IMR-90 (cell line): ENCODE data around the gene LYVE1. TPM values are rescaled to one million over a fixed set of nuclear protein-coding genes. Genes with fewer than 3 reads are reported as not detected.

Source experiments
- ATAC-seq: fragments of 200-7000 bp; cut with Tn5 transposase; 2 replicates; pipeline ENCODE4 v1.9.1; 2020; ENCODE audit warnings: low read depth, mild to moderate bottlenecking, moderate library complexity
- BruUV-seq: library from RNA; stranded (reverse); fragments of 400-500 nt; replicated peaks from 2 replicates; lab custom pipeline; 2021; lab: Mats Ljungman, UMichigan
- CTCF ChIA-PET: fragments of 300-600 bp; formaldehyde crosslinking; extraction: SDS; loops from one replicate; lab custom pipeline; 2021; ENCODE audit warnings: antibody characterized with exemption; lab: Yijun Ruan, JAX
- POLR2A ChIA-PET: fragments of 300-600 bp; sonication (Branson Sonifier 250); formaldehyde crosslinking; loops from one replicate; lab custom pipeline; 2022; ENCODE audit warnings: antibody characterized with exemption; ENCODE audit not compliant: unreplicated experiment; lab: Charles Lee
- DNase-seq: peaks from one replicate; pipeline ENCODE4 v3.0.0; 2013
- H2AFZ ChIP-seq: replicated peaks from 2 replicates; pipeline ENCODE3; 2013; ENCODE audit warnings: low read length, mild to moderate bottlenecking; ENCODE audit not compliant: poor library complexity
- H2AK5ac ChIP-seq: 2 replicates; pipeline ENCODE4 v1.6.1; 2013; ENCODE audit warnings: low read depth, low read length, inconsistent platforms
- H2AK9ac ChIP-seq: replicated peaks from 2 replicates; pipeline ENCODE3; 2013; ENCODE audit warnings: mild to moderate bottlenecking, low read depth, low read length, moderate library complexity; ENCODE audit not compliant: poor library complexity
- H2BK120ac ChIP-seq: 2 replicates; pipeline ENCODE4 v1.6.1; 2013; ENCODE audit warnings: low read depth, low read length, inconsistent platforms
- H2BK15ac ChIP-seq: 3 replicates; pipeline ENCODE4 v1.6.1; 2013; ENCODE audit warnings: low read depth, low read length, inconsistent platforms
- H2BK20ac ChIP-seq: 2 replicates; pipeline ENCODE4 v1.6.1; 2013; ENCODE audit warnings: low read depth, mild to moderate bottlenecking, inconsistent platforms, low read length, moderate library complexity
- H2BK5ac ChIP-seq: 2 replicates; pipeline ENCODE4 v1.6.1; 2013; ENCODE audit warnings: mild to moderate bottlenecking, low read depth, low read length, inconsistent platforms; ENCODE audit not compliant: poor library complexity, severe bottlenecking
- H3K14ac ChIP-seq: replicated peaks from 2 replicates; pipeline ENCODE4 v1.6.1; 2013; ENCODE audit warnings: low read depth, low read length, inconsistent platforms
- H3K18ac ChIP-seq: 2 replicates; pipeline ENCODE4 v1.6.1; 2013; ENCODE audit warnings: low read depth, low read length, control low read depth
- H3K23ac ChIP-seq: 2 replicates; pipeline ENCODE4 v1.6.1; 2013; ENCODE audit warnings: low read depth, low read length, inconsistent platforms
- H3K27ac ChIP-seq: 2 replicates; pipeline ENCODE4 v1.5.1; 2013; ENCODE audit warnings: mild to moderate bottlenecking, control low read depth, low read length; ENCODE audit not compliant: insufficient read depth
- H3K27me3 ChIP-seq: 2 replicates; pipeline ENCODE4 v1.6.1; 2013; ENCODE audit warnings: low read length; ENCODE audit not compliant: control insufficient read depth, insufficient read depth
- H3K36me3 ChIP-seq: 2 replicates; pipeline ENCODE4 v1.6.1; 2013; ENCODE audit warnings: low read length, mixed read lengths; ENCODE audit not compliant: control insufficient read depth, insufficient read depth
- H3K4ac ChIP-seq: 2 replicates; pipeline ENCODE4 v1.6.1; 2013; ENCODE audit warnings: low read depth, low read length, inconsistent platforms
- H3K4me1 ChIP-seq: 2 replicates; pipeline ENCODE4 v1.6.1; 2013; ENCODE audit warnings: low read length, mixed read lengths; ENCODE audit not compliant: control insufficient read depth, insufficient read depth
- H3K4me2 ChIP-seq: 2 replicates; pipeline ENCODE4 v1.6.1; 2013; ENCODE audit warnings: low read depth, mild to moderate bottlenecking, control low read depth, low read length, moderate library complexity
- H3K4me3 ChIP-seq: 2 replicates; pipeline ENCODE4 v1.5.1; 2013; ENCODE audit warnings: low read depth, mild to moderate bottlenecking, control low read depth, low read length, moderate library complexity; ENCODE audit not compliant: insufficient read depth
- H3K56ac ChIP-seq: 2 replicates; pipeline ENCODE4 v1.6.1; 2013; ENCODE audit warnings: low read length, inconsistent platforms; ENCODE audit not compliant: insufficient read depth; ENCODE audit errors: extremely low read depth
- H3K79me1 ChIP-seq, 2 experiments: 2 replicates each; pipeline ENCODE4 v1.6.1; 2013; ENCODE audit warnings: low read length in 2 of 2, inconsistent platforms in 1 of 2, low read depth in 1 of 2
- H3K9ac ChIP-seq: 2 replicates; pipeline ENCODE4 v1.6.1; 2013; ENCODE audit warnings: low read depth, low read length, control low read depth
- H3K9me1 ChIP-seq: 2 replicates; pipeline ENCODE4 v1.6.1; 2013; ENCODE audit warnings: low read length, inconsistent platforms; ENCODE audit not compliant: insufficient read depth
- H3K9me3 ChIP-seq: 2 replicates; pipeline ENCODE4 v1.6.1; 2013; ENCODE audit warnings: low read length; ENCODE audit not compliant: control insufficient read depth, insufficient read depth
- H4K20me1 ChIP-seq: 2 replicates; pipeline ENCODE4 v1.6.1; 2013; ENCODE audit warnings: low read length, inconsistent platforms; ENCODE audit not compliant: insufficient read depth
- H4K5ac ChIP-seq: 2 replicates; pipeline ENCODE4 v1.6.1; 2013; ENCODE audit warnings: mild to moderate bottlenecking, low read depth, low read length, control low read depth
- H4K8ac ChIP-seq, 2 experiments: 2 replicates each; pipeline ENCODE4 v1.6.1; 2013; ENCODE audit warnings: low read depth in 2 of 2, low read length in 2 of 2, control low read depth in 1 of 2, inconsistent platforms in 1 of 2
- H4K91ac ChIP-seq: 2 replicates; pipeline ENCODE4 v1.6.1; 2013; ENCODE audit warnings: low read depth, low read length, inconsistent platforms; ENCODE audit not compliant: insufficient read depth
- BHLHE40 ChIP-seq: fragments of 150-350 bp; IDR thresholded peaks from 2 replicates; pipeline ENCODE4 v1.6.1; 2016; ENCODE audit warnings: mild to moderate bottlenecking, low read depth, low read length
- MAFK ChIP-seq: IDR thresholded peaks from 2 replicates; pipeline ENCODE4 v1.6.1; 2012; ENCODE audit warnings: low read depth, low read length, improper control_type of control experiment
- MXI1 ChIP-seq: IDR thresholded peaks from 2 replicates; pipeline ENCODE4 v1.6.1; 2012; ENCODE audit warnings: low read depth, mild to moderate bottlenecking, low read length, moderate library complexity, borderline replicate concordance
- RFX5 ChIP-seq: IDR thresholded peaks from 2 replicates; pipeline ENCODE4 v1.8.0; 2012; ENCODE audit warnings: low read depth, mild to moderate bottlenecking, low read length, moderate library complexity
- WGBS, 2 experiments: methylation state at CpG; one replicate each; pipeline versions ENCODE4 v1.1.5 to v1.1.7; 2013; ENCODE audit warnings: missing lambda C conversion rate in 2 of 2; ENCODE audit not compliant: insufficient read length in 1 of 2; ENCODE audit errors: extremely low coverage in 2 of 2; 5-methylcytosine and 5-hydroxymethylcytosine counted together
- dilution Hi-C: fragments of 300-500 bp; cut with HindIII; formaldehyde crosslinking; loops from one replicate; pipeline ENCODE4 v1.14.3; 2018; ENCODE audit warnings: low sequenced_read_pairs; ENCODE audit not compliant: unreplicated experiment
- in situ Hi-C: fragments of 300-500 bp; cut with MboI; formaldehyde crosslinking; loops from 3 replicates; pipeline ENCODE4 v1.14.3; 2019; ENCODE audit warnings: low sequenced_read_pairs, inconsistent platforms, mixed read lengths
- intact Hi-C: fragments of 100-400 bp; cut with micrococcal nuclease; formaldehyde crosslinking; loops from 2 replicates; pipeline ENCODE4 v1.10.0; 2022
- polyA plus RNA-seq, 3 experiments: library from polyadenylated mRNA; depleted of rRNA; stranded (reverse); fragments of >200 nt; gene quantifications; 2 replicates each; pipeline ENCODE4 v1.2.3, GENCODE V29; 2012; ENCODE audit warnings: low replicate concordance in 1 of 3
- total RNA-seq: library from RNA; depleted of rRNA; stranded (reverse); fragments of >200 nt; gene quantifications from 2 replicates; pipeline ENCODE4 v1.2.3, GENCODE V29; 2012
- TF ChIP-seq, protein P1 (sequence below): conservative IDR thresholded peaks from 2 replicates; pipeline ENCODE4 v1.5.1; 2012; ENCODE audit warnings: mild to moderate bottlenecking, low read depth, low read length, improper control_type of control experiment
- TF ChIP-seq, protein P2 (sequence below): fragments of 150-350 bp; IDR thresholded peaks from 2 replicates; pipeline ENCODE4 v1.6.1; 2016; ENCODE audit warnings: low read depth, mild to moderate bottlenecking, low read length, moderate library complexity, borderline replicate concordance

Gene LYVE1
- total and polyA plus RNA-seq, 2 of the 4 experiments (the other 2 are of a cell fraction) = not detected

DNA sequence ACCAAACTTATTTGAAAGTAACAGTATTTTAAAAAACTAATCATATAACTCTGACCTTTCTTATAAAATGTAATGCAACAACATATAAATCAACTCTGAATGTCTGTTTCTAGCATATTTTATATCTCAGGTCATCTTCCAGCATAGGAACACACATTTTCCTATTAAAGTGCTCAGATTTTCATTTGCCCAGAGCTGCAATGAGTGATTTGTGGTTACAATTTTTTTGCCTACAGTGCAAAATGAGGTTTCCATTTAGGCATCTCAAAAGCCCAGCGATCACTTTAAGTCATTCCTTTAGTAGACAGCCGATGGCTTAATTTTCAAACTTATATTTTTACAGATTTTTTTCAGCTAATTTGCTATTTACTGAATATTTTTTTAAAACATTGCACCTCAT is 1.0 kb downstream of the LYVE1 start:
- Histone ChIP-seq H3K36me3 (0 out of 2 replicates have a peak, but pooled peaks cover under 1% of the 10 kb centered on the region), H3K27ac (no peak overlapping the region), H3K27me3 (no peaks in the 10 kb centered on the region), H3K4me3 (no peak overlapping the region), H3K9ac (no peak overlapping the region), H3K9me3 (no peaks in the 10 kb centered on the region), H2BK20ac (no peak overlapping the region), H2BK5ac (no peak overlapping the region), H3K18ac (no peak overlapping the region), H2BK15ac (no peak overlapping the region), H2AFZ (no peak overlapping the region), H3K14ac (no peak overlapping the region), H3K4me1 (no peaks in the 10 kb centered on the region; the same call in 1 of the 2 replicates), H3K79me1 (no peaks in the 10 kb centered on the region), H4K8ac (no peak overlapping the region), H2AK5ac (no peak overlapping the region), H2AK9ac (no peak overlapping the region), H3K23ac (no peak overlapping the region), H4K91ac (no peak overlapping the region), H3K4me2 (no peak overlapping the region), H3K9me1 (no peaks in the 10 kb centered on the region; the same call in 1 of the 2 replicates), H2BK120ac (no peak overlapping the region), H3K56ac (no peak overlapping the region), H4K20me1 (no peaks in the 10 kb centered on the region), H4K5ac (no peak overlapping the region), H3K4ac (no peak overlapping the region)
- intact Hi-C loops = no loop called here
- in situ Hi-C loops = no loop called here
- no peak for DNase-seq
- POLR2A ChIA-PET = no interaction called here
- CTCF ChIA-PET = interaction anchor here (1.7 kb wide), 1 partner anchor 14 kb away, joined by 4 read pairs; no protein-coding TSS in a partner anchor
- WGBS, 2 experiments = no CpG with 5 or more reads among the region's 2 CpGs
- no TSS peak for BruUV-seq
- TF ChIP-seq MAFK = peak; percentile 49
- TF ChIP-seq, protein P1, sequence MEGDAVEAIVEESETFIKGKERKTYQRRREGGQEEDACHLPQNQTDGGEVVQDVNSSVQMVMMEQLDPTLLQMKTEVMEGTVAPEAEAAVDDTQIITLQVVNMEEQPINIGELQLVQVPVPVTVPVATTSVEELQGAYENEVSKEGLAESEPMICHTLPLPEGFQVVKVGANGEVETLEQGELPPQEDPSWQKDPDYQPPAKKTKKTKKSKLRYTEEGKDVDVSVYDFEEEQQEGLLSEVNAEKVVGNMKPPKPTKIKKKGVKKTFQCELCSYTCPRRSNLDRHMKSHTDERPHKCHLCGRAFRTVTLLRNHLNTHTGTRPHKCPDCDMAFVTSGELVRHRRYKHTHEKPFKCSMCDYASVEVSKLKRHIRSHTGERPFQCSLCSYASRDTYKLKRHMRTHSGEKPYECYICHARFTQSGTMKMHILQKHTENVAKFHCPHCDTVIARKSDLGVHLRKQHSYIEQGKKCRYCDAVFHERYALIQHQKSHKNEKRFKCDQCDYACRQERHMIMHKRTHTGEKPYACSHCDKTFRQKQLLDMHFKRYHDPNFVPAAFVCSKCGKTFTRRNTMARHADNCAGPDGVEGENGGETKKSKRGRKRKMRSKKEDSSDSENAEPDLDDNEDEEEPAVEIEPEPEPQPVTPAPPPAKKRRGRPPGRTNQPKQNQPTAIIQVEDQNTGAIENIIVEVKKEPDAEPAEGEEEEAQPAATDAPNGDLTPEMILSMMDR = no peak
- TF ChIP-seq, protein P2, sequence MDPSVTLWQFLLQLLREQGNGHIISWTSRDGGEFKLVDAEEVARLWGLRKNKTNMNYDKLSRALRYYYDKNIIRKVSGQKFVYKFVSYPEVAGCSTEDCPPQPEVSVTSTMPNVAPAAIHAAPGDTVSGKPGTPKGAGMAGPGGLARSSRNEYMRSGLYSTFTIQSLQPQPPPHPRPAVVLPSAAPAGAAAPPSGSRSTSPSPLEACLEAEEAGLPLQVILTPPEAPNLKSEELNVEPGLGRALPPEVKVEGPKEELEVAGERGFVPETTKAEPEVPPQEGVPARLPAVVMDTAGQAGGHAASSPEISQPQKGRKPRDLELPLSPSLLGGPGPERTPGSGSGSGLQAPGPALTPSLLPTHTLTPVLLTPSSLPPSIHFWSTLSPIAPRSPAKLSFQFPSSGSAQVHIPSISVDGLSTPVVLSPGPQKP = no peak
- no peak for TF ChIP-seq MXI1
- no peak for TF ChIP-seq RFX5
- no peak for TF ChIP-seq BHLHE40
- dilution Hi-C loops = no loop called here
- ATAC-seq = no peak
